OCI-LY3 (cell line): ENCODE results near the gene ABTB2.
"Not testable (repeated sequence)": the region's sequence is repeated elsewhere in the genome, so short reads cannot be mapped to it uniquely, and the experiment has no call there.

Experiments used
- EZH2phosphoT487 ChIP-seq: fragments of 200-600 bp; shearing (Covaris generic); IDR thresholded peaks from 2 replicates; pipeline ENCODE4 v1.6.1; 2018; ENCODE audit warnings: antibody characterized with exemption, mixed run types, low read depth
- TF ChIP-seq, protein P1 (sequence below): fragments of 200-600, 300-600 bp; sonication (generic); IDR thresholded peaks from 2 replicates; pipeline ENCODE4 v1.5.1; 2014; ENCODE audit warnings: antibody characterized with exemption, low read length, low read depth

DNA sequence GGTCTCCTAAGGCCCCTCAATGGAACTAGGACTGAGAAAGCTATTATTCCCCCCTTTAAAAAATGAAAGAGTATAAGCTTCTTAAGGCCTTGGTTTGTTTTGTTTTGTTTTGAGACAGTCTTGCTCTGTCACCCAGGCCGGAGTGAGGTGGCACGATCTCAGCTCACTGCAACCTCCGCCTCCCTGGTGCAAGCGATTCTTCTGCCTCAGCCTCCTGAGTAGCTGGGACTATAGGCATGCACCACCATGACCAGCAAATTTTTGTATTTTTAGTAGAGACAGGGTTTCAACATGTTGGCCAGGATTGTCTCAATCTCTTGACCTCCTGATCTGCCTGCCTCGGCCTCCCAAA lies 177.0 kb downstream of the ABTB2 start:
- TF ChIP-seq, protein P1, sequence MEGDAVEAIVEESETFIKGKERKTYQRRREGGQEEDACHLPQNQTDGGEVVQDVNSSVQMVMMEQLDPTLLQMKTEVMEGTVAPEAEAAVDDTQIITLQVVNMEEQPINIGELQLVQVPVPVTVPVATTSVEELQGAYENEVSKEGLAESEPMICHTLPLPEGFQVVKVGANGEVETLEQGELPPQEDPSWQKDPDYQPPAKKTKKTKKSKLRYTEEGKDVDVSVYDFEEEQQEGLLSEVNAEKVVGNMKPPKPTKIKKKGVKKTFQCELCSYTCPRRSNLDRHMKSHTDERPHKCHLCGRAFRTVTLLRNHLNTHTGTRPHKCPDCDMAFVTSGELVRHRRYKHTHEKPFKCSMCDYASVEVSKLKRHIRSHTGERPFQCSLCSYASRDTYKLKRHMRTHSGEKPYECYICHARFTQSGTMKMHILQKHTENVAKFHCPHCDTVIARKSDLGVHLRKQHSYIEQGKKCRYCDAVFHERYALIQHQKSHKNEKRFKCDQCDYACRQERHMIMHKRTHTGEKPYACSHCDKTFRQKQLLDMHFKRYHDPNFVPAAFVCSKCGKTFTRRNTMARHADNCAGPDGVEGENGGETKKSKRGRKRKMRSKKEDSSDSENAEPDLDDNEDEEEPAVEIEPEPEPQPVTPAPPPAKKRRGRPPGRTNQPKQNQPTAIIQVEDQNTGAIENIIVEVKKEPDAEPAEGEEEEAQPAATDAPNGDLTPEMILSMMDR: not testable (repeated sequence)
- not testable (repeated sequence) for TF ChIP-seq EZH2phosphoT487
